ENCODE data around the gene EPB41L4A.
A peak's percentile ranks its signal among the peaks of the same experiment; 100 is the strongest.
"Not testable (repeated sequence)": the region's sequence is repeated elsewhere in the genome, so short reads cannot be mapped to it uniquely, and the experiment has no call there.

Gene EPB41L4A

GRCh38 chr5:112419164-112419985, at the start of gene EPB41L4A:
EPB41L4A (minus strand) TSS chr5:112419277; CDS start chr5:112419039, 238 bp downstream.
- TF ChIP-seq, protein P1, sequence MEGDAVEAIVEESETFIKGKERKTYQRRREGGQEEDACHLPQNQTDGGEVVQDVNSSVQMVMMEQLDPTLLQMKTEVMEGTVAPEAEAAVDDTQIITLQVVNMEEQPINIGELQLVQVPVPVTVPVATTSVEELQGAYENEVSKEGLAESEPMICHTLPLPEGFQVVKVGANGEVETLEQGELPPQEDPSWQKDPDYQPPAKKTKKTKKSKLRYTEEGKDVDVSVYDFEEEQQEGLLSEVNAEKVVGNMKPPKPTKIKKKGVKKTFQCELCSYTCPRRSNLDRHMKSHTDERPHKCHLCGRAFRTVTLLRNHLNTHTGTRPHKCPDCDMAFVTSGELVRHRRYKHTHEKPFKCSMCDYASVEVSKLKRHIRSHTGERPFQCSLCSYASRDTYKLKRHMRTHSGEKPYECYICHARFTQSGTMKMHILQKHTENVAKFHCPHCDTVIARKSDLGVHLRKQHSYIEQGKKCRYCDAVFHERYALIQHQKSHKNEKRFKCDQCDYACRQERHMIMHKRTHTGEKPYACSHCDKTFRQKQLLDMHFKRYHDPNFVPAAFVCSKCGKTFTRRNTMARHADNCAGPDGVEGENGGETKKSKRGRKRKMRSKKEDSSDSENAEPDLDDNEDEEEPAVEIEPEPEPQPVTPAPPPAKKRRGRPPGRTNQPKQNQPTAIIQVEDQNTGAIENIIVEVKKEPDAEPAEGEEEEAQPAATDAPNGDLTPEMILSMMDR (IDR thresholded peaks at IDR 0.05; ENCODE audit: low read depth, low read length, missing control alignments): no peak
- peaks cover 19% of the 10 kb centered on the region for H3K27me3 ChIP-seq (replicated peaks)
- no peaks in the 10 kb centered on the region for H3K36me3 ChIP-seq (replicated peaks)
- in situ Hi-C loops (cut with HindIII; ENCODE audit: low pct_ligation_motif_present, low sequenced_read_pairs): no loop called here
- no peak for DNase-seq
- peak within 1 kb of the TSS; percentile 68 for H3K4me3 ChIP-seq (ENCODE audit: low read depth, low read length)
- H3K27ac ChIP-seq: no peak within 1 kb of the TSS

GRCh38 chr5:112467485-112467884, 48.4 kb upstream of the EPB41L4A start:
- Histone ChIP-seq H3K36me3 (replicated peaks) (no peaks in the 10 kb centered on the region), H3K4me3 (ENCODE audit: low read depth, low read length) (no peak overlapping the region), H3K27me3 (replicated peaks) (no peaks in the 10 kb centered on the region), H3K27ac (no peak overlapping the region)
- in situ Hi-C loops (cut with HindIII; ENCODE audit: low pct_ligation_motif_present, low sequenced_read_pairs): no loop called here
- TF ChIP-seq, protein P1 (IDR thresholded peaks at IDR 0.05; ENCODE audit: low read depth, low read length, missing control alignments): no peak
- DNase-seq: no peak

DNA sequence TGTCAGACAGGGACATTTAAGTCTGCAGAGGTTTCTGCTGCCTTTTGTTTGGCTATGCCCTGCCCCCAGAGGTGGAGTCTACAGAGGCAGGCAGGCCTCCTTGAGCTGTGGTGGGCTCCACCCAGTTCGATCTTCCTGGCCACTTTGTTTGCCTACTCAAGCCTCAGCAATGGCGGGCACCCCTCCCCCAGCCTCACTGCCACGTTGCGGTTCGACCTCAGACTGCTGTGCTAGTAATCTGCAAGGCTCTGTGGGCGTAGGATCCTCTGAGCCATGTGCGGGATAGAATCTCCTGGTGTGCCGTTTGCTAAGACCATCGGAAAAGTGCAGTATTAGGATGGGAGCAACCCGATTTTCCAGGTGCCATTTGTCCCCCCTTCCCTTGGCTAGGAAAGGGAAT, 47.2 kb upstream of the EPB41L4A start:
- DNase-seq; H3K36me3 ChIP-seq (replicated peaks); H3K27me3 ChIP-seq (replicated peaks); in situ Hi-C loops (cut with HindIII; ENCODE audit: low pct_ligation_motif_present, low sequenced_read_pairs); H3K27ac ChIP-seq; H3K4me3 ChIP-seq (ENCODE audit: low read depth, low read length): not testable (repeated sequence)

- DNase-seq; in situ Hi-C loops (cut with HindIII; ENCODE audit: low pct_ligation_motif_present, low sequenced_read_pairs); H3K27ac ChIP-seq: not testable (repeated sequence)
These were observed 28.2 kb upstream of the EPB41L4A start for GRCh38 chr5:112447187-112447760.

DNA sequence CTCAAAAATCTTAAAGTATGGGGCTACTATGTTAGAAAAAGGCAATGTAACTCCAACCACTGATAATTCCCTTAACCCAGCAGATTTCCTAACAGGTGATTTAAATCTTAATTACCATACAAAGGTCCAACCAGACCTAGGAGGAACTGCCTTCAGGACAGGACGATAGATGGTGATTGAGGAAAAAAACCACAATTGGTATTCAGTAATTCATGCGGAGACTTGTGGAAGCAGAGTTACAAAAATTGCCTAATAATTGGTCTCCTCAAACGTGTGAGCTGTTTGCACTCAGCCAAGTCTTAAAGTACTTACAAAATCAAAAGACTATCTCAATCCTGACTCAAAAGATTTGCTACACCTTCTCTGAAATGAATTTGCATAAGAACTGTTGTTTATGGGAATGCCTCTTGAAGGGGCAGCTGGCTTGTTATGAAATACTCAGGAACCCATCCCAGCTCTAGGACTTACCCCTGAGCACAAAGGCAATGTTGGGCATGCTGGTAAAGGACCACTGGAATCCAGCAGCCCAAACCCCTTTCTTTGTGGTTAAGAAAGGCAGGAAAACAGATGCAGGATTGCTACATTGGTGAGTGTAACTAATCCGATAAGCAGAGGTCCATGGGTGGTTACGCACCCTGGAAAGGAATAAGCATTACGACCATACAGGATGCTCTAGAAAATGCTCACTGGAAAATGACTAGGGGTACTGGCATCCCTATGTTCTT, 26.7 kb upstream of the EPB41L4A start:
- Histone ChIP-seq H3K27me3 (replicated peaks) (no peaks in the 10 kb centered on the region), H3K36me3 (replicated peaks) (no peaks in the 10 kb centered on the region), H3K4me3 (ENCODE audit: low read depth, low read length) (no peak overlapping the region), H3K27ac (no peak overlapping the region)
- in situ Hi-C loops (cut with HindIII; ENCODE audit: low pct_ligation_motif_present, low sequenced_read_pairs): no loop called here
- no peak for DNase-seq
- TF ChIP-seq, protein P1 (IDR thresholded peaks at IDR 0.05; ENCODE audit: low read depth, low read length, missing control alignments): no peak

More at GRCh38 chr5:112447187-112447760, 28.2 kb upstream of the EPB41L4A start:
- H3K27me3 ChIP-seq (replicated peaks); H3K36me3 ChIP-seq (replicated peaks); H3K4me3 ChIP-seq (ENCODE audit: low read depth, low read length): not testable (repeated sequence)

DNA sequence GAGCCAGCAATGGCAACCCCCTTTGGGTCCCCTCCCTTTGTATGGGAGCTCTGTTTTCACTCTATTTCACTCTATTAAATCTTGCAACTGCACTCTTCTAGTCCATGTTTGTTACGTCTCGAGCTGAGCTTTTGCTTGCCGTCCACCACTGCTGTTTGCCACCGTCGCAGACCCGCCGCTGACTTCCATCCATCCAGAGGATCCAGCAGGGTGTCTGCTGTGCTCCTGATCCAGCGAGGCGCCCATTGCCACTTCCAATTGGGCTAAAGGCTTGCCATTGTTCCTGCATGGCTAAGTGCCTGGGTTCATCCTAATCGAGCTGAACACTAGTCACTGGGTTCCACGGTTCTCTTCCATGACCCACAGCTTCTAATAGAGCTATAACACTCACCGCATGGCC, 24.9 kb upstream of the EPB41L4A start:
- H3K4me3 ChIP-seq (ENCODE audit: low read depth, low read length); H3K27ac ChIP-seq; H3K36me3 ChIP-seq (replicated peaks); in situ Hi-C loops (cut with HindIII; ENCODE audit: low pct_ligation_motif_present, low sequenced_read_pairs); DNase-seq; H3K27me3 ChIP-seq (replicated peaks): not testable (repeated sequence)

- Histone ChIP-seq H3K27me3 (replicated peaks) (no peaks in the 10 kb centered on the region), H3K4me3 (ENCODE audit: low read depth, low read length) (no peak overlapping the region), H3K27ac (no peak overlapping the region), H3K36me3 (replicated peaks) (no peaks in the 10 kb centered on the region)
- TF ChIP-seq, protein P1 (IDR thresholded peaks at IDR 0.05; ENCODE audit: low read depth, low read length, missing control alignments): no peak
- DNase-seq: no peak
- in situ Hi-C loops (cut with HindIII; ENCODE audit: low pct_ligation_motif_present, low sequenced_read_pairs): no loop called here
These were observed 21.0 kb upstream of the EPB41L4A start for GRCh38 chr5:112440031-112440430.

Data from brain microvascular endothelial cell (primary cell).